GM21367 (cell line): Measurements from ENCODE around the gene VSTM5.
A peak's percentile ranks its signal among the peaks of the same experiment; 100 is the strongest.
"Not testable (repeated sequence)": the region's sequence is repeated elsewhere in the genome, so short reads cannot be mapped to it uniquely, and the experiment has no call there.

ENCODE experiments used
- ATAC-seq: cut with Tn5 transposase; IDR thresholded peaks from one replicate; pipeline ENCODE4 v1.9.1; 2021; ENCODE audit not compliant: unreplicated experiment

VSTM5 gene

DNA sequence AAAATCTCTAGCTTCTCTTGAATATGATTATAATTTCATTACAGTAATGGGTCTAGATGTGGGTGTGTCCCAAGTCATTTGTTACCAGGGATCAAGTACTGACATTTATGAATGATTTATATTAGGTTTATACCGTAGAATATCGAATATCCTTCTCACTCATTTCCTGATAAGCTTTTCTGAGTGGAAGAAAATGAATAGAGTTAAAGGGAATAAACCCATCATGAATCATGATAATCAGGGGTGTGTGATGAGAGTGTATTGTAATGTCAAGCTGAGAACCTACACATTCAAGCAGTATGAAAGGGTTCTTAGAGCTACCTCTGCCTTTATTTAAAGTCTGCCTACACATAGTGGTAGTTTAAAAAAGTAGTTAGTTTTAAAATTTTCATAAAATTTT lies 49.1 kb downstream of the VSTM5 start:
- no peak for ATAC-seq

DNA sequence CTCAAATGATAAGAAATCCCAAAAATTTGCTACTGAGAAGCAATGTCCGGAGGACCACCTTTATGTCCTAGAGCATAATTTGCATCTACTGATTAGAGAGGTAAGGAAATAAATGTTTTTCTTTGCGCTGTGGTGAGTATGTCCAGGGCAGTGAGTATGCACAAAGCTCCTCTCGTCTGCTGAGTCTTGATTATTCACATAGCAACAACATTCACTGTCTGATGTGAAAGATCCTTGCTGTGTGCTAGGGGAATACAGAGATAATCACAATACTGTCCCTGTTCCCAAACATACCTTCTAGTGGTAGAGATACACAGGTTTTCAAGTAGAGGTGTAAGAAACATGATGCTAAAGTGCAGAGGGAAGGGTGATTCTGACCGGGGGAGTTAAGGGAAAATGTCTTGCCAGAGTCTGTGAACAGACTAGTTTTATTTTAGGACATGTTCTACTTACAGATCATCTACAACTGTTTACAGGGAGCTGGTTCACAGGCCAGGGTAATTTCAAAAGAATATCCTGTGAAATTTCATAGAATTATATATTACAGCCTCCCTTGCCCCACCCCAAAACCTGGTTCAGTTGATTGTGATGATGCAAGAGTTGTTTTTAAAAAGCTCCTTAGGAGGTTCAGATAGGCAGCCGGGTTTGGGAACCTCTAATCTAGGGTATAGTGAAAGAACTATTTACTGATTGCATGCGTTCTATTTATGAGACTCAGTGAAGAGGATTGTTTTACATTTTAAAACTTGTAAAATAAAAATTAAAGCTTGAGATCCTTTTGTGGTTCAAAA lies 53.8 kb downstream of the VSTM5 start:
- no peak for ATAC-seq

DNA sequence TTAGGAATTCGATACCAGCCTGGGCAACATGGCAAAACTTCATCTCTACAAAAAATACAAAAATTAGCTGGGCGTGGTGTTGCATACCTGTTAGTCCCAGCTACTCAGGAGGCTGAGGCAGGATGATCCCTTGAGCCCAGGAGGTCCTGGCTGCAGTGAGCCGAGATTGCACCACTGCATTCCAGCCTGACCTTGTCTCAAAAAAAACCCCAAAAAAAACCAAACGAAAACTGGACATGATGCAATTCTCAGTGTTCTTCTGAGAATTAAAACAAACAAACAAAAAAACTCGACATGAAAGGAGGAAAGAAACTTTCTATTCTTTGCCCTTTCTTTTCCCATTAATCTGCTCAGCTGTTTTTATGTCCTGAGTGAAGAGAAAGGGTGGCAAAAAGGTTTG lies 58.9 kb downstream of the VSTM5 start:
- ATAC-seq, result no peak

DNA sequence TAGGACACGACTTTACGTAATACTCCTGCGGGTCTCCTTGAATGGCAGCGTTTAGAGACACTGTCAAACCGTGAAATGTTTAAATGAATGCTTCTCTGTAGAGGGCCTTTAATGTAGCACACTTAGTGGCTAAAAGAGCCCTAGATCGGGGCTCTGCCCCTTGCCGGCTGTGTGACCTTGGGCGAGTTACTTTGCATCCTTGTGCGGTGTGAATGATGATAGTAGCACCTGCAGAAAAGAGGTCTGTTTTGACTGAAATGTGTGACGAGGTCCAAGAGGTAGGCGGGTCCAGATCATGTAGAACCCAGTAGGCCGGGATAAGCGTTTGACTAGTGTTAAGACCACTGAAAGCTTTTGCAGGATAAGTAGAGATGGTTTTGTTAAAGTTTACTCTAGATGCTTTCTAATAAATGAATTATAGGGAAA lies 65.5 kb downstream of the VSTM5 start:
- peak; percentile 32 for ATAC-seq

DNA sequence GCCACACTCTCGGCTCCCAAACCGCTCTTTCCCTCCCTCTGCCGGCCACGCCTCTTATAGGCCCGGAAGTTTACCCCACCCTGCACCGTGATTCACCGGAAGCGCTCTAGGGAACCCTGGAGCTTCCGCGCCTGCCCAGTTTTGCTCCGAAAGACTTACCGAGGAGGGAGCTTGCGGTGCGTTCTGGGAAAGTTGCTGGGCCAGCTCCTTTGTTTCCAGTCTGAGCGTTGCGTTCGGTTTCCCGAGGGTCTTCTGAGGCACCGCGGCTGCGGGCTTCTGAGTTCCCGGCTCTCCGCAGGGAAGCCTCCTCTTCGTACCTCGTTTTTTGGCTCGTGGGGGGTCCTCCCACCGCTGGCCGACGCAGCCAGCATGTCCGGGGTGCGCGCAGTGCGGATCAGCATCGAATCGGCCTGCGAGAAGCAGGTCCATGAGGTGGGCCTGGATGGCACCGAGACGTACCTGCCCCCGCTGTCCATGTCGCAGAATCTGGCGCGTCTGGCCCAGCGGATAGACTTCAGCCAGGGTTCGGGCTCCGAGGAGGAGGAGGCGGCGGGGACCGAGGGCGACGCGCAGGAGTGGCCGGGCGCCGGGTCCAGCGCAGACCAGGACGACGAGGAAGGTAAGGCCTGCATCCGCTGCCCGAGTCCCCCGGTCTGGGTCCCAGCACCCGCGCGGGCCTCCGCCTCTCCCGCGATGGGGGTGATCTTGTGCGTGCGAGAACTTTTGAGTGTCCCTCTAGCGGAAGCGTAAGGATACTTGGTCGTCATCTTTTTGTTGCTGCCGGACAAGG lies 66.1 kb downstream of the VSTM5 start, which contains the start of gene MED17:
Gene MED17, plus strand, starts transcription at position 138 of the 790 bp plus-strand sequence. Its CDS starts 232 bp downstream, at position 370.
- peak; percentile 95 for ATAC-seq

DNA sequence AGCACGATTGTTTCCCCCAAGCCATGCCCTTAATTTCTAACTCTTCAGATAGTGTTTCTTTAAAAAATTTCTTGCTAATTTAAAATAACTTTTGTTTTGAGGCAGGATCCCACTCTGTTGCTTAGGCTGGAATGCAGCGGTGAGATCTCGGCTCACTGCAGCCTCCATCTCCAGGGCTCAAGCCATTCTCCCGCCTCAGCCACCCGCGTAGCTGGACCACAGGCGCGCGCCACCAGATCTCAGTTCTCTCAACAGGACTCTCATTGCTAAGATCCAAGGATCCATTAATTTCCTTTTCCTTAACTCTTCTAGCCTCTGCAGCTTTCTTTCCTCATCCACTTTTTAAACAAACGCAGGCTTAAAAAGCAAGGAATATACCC lies 66.7 kb downstream of the VSTM5 start:
- peak; percentile 40 for ATAC-seq

DNA sequence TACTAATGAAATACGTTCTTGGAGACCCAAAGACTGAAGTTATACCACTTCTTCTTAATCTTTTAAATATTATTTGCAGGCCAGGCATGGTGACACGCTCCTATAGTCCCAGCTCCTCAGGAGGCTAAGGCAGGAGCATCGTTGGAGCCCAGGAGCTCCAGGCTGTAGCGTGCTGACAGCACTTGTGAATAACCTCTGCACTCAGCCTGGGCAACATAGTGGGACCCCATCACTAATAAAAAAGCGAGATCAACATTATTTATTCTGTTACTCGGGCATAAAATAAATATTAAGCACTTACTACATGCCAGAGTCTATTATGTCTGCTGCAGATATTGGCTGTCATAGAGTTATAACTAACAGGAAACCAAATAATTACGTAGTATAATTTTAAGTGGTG lies 67.1 kb downstream of the VSTM5 start:
- ATAC-seq, result no peak

DNA sequence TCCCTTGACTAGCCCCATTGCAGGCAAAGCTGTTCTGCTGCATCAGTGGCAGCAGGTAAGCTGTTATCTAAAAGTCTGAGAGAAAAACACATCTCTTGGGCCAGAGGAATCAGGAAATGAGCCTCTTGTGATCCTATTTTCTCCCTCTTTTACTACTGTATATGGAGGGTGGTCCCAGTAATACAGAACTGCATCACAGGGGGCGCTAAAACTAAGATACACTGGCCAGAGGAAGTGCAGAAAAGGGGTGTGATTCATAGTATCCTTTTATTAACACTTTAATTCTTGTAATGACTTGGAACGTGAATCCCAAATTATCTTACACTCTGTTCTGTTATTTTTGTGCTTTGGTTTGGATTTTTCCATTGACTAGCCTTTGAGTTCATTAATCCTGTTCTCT lies 75.1 kb downstream of the VSTM5 start:
- ATAC-seq, result no peak

DNA sequence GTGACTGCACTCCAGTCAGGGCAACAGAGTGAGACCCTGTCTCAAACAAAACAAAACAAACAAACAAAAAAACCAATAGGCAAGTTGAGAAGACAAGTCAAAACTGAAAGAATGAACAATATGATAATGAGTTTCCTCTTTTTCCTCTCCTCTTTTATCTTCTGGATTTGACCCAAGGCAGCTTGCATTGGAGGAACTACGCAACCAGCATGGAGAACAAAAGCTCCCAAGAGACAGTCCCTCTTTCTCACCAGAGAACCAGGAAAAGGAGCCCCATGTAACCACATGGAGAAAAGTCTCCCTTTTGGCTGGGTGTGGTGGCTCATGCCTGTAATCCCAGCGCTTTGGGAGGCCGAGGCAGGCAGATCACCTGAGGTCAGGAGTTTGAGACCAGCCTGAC lies 75.9 kb downstream of the VSTM5 start:
- not testable (repeated sequence) for ATAC-seq

DNA sequence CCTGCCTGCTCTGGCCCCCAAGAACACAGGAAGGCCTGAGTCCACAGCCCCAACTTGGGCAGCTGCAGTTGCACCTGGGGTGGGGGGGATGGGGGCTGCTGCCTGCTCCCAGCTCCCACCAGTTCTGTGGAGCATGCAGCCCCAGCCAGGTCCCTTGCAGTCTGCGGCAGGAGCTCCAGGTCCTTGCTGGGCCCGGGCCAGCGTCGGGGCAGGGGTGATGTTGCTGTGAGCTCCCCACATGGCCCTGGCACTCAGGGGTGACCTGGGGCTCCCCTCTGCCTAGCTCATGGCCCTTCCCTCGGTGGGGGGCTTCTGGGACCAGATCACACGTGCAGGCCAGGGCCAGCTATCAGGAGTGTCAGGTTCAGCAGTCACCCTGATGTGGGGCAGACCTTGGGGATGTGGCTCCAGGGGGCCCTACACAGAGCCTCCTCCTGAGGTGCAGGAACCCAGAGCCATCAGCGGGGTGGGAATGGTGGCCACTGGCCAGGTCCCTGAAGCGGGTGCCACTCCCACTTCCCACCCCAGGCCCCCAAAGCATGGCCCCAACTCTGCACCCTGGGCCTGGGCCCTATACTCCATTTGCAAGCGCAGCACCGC lies 76.7 kb downstream of the VSTM5 start:
- no peak for ATAC-seq

DNA sequence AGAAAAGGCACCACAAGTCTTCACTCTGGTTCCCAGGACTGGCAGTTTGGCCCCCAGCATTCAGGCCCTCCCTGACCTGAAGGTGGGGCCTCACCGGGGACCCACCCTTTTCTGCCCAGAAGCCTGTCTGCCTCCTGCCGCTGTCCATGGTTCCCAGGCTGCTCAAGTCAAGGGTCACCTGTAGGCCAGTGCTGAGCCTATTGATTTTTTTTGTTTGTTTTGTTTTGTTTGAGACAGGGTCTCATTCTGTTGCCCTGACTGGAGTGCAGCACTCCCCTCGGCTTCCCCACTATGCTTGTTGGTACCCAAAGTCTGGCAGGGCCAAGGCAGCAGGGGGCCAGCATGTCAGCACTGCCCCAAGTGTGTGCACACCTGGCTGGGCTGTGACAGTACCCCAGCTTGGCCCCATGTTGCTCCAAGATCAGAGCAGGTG lies 77.4 kb downstream of the VSTM5 start:
- no peak for ATAC-seq

DNA sequence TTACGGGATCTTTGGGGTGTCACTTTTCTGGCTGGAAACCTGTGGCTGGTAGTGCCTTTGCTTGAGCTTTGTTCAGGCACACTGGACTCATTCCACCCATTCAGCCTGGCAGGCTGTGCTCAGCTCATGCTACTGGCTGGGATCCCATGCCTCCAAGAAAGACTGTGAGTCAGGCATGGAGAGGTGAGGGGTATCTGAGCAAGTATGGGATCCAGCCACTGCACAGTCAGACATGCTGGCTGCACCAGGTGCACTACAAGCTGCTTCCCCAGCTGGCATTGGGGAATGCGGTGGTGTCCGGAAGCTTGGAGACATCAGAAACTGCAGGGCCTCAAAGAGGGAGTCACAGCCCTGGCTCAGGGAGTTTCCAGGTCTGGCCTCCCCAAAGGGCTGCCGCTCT lies 78.3 kb downstream of the VSTM5 start:
- ATAC-seq, result no peak

DNA sequence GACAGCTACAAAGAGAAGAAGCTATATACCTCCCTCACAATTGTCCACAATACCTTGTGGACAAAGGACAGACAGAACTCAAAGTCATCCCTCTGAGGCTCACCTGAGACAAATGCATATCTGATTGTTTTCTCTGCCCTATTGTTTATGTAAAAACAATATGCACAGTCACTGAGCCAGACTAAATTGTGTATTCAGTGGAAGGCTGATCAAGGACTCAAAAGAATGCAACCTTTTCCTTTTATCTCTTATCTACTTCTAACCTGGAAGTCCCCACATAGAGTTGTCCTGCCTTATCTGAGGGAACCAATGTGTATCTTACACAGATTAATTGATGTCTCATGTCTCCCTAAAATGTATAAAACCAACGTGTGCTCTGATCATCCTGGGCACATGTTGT lies 80.3 kb downstream of the VSTM5 start:
- ATAC-seq, result no peak
